ENCODE data around the gene FRMD7.
"Not testable (repeated sequence)": the region's sequence is repeated elsewhere in the genome, so short reads cannot be mapped to it uniquely, and the experiment has no call there.

The FRMD7 gene

GRCh38 chrX:132115792-132116191, 12.0 kb downstream of the FRMD7 start:
- H3K27me3 Mint-ChIP-seq: no peaks in the 10 kb centered on the region
- H3K27ac Mint-ChIP-seq: no peak overlapping the region
- H3K4me3 Mint-ChIP-seq: no peak overlapping the region
- no peaks in the 10 kb centered on the region for H3K9me3 Mint-ChIP-seq
- H3K36me3 Mint-ChIP-seq: no peaks in the 10 kb centered on the region
- H3K4me1 Mint-ChIP-seq: peaks cover 5% of the 10 kb centered on the region

DNA sequence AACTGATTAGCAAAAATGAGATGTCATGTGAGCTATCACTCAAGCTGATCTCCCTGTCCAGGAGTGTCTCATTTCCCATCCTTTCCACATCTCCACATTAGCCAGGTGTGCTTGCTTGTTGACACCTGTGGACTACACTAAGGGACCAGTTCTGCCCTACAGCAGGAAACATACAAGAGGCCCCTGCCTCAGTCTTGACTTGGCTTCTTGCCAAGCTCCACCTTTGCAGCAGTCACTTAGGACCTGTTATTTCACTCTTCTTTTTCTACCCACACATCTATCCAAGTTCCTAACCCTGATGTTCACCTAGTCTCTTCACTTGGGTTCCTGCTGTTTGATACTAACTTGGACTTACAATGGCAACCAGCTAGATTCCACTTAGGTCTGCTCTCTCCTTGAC, 13.2 kb downstream of the FRMD7 start:
- no peak overlapping the region for H3K4me3 Mint-ChIP-seq
- H3K27ac Mint-ChIP-seq: no peak overlapping the region
- H3K27me3 Mint-ChIP-seq: no peaks in the 10 kb centered on the region
- H3K9me3 Mint-ChIP-seq: no peaks in the 10 kb centered on the region
- H3K4me1 Mint-ChIP-seq: peaks cover 5% of the 10 kb centered on the region
- H3K36me3 Mint-ChIP-seq: no peaks in the 10 kb centered on the region

GRCh38 chrX:132107291-132107690, 20.5 kb downstream of the FRMD7 start:
- Mint-ChIP-seq H3K36me3 (no peaks in the 10 kb centered on the region), H3K27me3 (no peaks in the 10 kb centered on the region), H3K4me3 (no peak overlapping the region), H3K9me3 (no peaks in the 10 kb centered on the region), H3K27ac (no peak overlapping the region), H3K4me1 (no peaks in the 10 kb centered on the region)

DNA sequence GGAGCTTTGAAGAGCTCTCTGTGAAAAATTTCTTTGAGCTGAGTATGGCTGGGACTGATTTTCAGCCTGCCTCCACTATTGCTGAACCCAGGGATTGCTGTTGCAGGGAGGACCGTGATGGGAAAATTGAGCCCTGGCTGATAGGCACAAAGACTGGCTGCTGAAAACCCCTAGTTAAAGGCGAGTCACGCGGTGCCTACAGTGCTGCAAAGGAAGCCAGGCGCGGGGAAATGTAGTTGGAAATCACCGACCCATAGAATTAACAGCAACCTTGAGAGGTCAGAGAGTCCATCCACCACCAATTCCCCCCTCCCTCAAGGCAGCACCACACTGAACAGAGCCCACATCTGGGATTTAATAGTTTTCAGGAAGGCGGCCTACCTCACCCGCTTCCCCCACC, 26.0 kb downstream of the FRMD7 start:
- Mint-ChIP-seq H3K9me3 (no peaks in the 10 kb centered on the region), H3K27me3 (no peaks in the 10 kb centered on the region), H3K27ac (no peak overlapping the region), H3K36me3 (no peaks in the 10 kb centered on the region), H3K4me3 (no peak overlapping the region), H3K4me1 (no peaks in the 10 kb centered on the region)

DNA sequence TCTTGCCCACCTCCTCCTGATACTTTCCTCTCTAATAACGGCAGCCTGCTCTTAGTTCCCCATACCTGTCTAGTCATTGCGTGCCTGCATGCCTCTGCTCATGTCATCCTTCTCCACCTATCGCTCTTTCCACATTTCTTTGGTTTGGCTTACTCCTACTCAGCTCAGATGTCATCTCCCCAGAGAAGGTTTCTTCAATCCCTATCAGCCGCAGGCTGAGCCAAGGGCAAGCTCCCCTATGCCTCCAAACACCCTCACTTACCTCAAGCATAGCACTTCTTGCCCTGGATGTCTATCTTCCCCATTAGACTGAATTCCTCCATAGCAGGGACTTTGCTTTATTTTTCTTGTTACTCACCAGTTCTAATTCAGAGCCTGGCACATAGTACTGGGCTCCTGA, 26.6 kb downstream of the FRMD7 start:
- H3K4me1 Mint-ChIP-seq: no peaks in the 10 kb centered on the region
- no peaks in the 10 kb centered on the region for H3K36me3 Mint-ChIP-seq
- H3K27ac Mint-ChIP-seq: no peak overlapping the region
- no peaks in the 10 kb centered on the region for H3K9me3 Mint-ChIP-seq
- H3K27me3 Mint-ChIP-seq: no peaks in the 10 kb centered on the region
- H3K4me3 Mint-ChIP-seq: no peak overlapping the region

- H3K27ac Mint-ChIP-seq, H3K36me3 Mint-ChIP-seq, H3K9me3 Mint-ChIP-seq, H3K4me1 Mint-ChIP-seq, H3K27me3 Mint-ChIP-seq, H3K4me3 Mint-ChIP-seq: not testable (repeated sequence)
Measured at GRCh38 chrX:132098704-132099103, 29.1 kb downstream of the FRMD7 start.

- H3K27ac Mint-ChIP-seq: no peak overlapping the region
- H3K27me3 Mint-ChIP-seq: no peaks in the 10 kb centered on the region
- no peak overlapping the region for H3K4me3 Mint-ChIP-seq
- H3K4me1 Mint-ChIP-seq: peaks cover 9% of the 10 kb centered on the region
- no peaks in the 10 kb centered on the region for H3K36me3 Mint-ChIP-seq
- no peaks in the 10 kb centered on the region for H3K9me3 Mint-ChIP-seq
Measured at GRCh38 chrX:132094164-132094563, 33.7 kb downstream of the FRMD7 start.

DNA sequence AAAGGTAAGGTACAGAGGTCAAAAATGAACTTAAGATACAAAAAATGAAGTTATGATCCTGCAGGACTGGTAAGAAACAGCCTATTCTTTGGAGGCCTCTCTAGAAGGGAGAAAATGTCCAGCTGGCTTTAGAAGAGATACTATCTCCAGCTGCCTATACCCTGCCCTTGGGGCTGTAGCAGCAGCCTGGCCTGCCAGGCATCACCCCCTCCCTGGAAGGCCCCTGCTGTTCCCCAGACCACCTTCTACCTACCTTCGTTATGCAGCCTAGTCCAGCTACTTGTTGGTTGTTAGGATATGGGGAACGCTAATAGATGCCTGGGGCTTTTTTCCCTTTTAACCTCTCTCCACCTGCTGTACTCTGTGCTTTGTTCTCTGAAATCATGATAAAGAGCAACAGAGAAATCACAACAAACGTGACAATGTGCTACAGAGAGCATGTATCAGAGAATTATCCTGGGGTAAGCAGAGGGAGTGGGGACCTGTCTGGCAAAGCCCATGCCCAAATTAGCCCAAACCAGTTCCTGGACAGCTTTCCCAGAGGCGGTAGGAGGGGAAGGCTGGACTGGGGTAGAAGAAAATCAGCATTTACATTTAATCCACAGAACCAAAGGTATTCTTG, 34.5 kb downstream of the FRMD7 start:
- no peak overlapping the region for H3K4me3 Mint-ChIP-seq
- no peaks in the 10 kb centered on the region for H3K27me3 Mint-ChIP-seq
- peaks cover 9% of the 10 kb centered on the region for H3K4me1 Mint-ChIP-seq
- no peaks in the 10 kb centered on the region for H3K9me3 Mint-ChIP-seq
- no peaks in the 10 kb centered on the region for H3K36me3 Mint-ChIP-seq
- H3K27ac Mint-ChIP-seq: no peak overlapping the region

GRCh38 chrX:132092439-132093065, 35.3 kb downstream of the FRMD7 start:
- Mint-ChIP-seq H3K4me3 (no peak overlapping the region), H3K4me1 (peaks cover 9% of the 10 kb centered on the region), H3K36me3 (no peaks in the 10 kb centered on the region), H3K27me3 (no peaks in the 10 kb centered on the region), H3K27ac (no peak overlapping the region), H3K9me3 (no peaks in the 10 kb centered on the region)

DNA sequence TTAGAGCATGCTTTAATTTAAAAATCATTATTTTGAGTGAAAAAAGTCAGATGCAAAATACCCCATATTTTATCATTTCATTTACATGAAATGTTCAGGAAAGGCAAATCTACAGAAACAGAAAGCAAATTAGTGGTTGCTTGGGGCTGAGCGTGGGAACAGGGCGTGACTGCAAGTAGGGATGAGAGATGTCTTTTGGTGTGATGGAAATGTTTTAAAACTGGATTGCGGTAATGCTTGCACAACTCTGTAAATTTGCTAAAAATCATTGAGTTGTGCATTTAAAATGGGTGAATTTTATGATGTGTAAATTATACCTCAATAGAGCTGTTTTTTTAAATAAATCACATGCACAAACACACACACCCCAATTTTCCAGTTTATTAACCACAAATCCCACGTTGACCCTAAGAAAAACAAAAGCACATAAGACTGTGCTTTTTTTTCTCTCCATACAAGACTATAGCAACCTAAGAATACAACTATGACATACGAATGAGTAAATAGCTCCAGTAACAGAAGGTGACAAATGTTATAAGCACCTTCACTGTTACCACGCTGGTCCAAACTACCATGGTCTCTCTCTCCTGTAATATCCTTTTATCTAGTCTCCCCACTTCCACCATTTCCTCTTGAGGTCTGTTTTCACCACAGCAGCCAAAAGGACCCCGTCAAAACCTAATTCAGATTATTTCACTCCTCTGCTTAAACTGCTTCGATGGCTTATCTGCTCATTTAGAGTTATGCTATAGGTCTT, 37.2 kb downstream of the FRMD7 start:
- Mint-ChIP-seq H3K9me3 (no peaks in the 10 kb centered on the region), H3K4me3 (no peak overlapping the region), H3K36me3 (no peaks in the 10 kb centered on the region), H3K4me1 (peaks cover 9% of the 10 kb centered on the region), H3K27me3 (no peaks in the 10 kb centered on the region), H3K27ac (no peak overlapping the region)

GRCh38 chrX:132088864-132089263, 39.0 kb downstream of the FRMD7 start:
- Mint-ChIP-seq H3K36me3 (no peaks in the 10 kb centered on the region), H3K4me1 (peaks cover 9% of the 10 kb centered on the region), H3K9me3 (no peaks in the 10 kb centered on the region), H3K27me3 (no peaks in the 10 kb centered on the region), H3K27ac (no peak overlapping the region), H3K4me3 (no peak overlapping the region)

GRCh38 chrX:132086672-132087071, 41.1 kb downstream of the FRMD7 start:
- no peak overlapping the region for H3K27ac Mint-ChIP-seq
- no peaks in the 10 kb centered on the region for H3K27me3 Mint-ChIP-seq
- no peak overlapping the region for H3K4me3 Mint-ChIP-seq
- no peaks in the 10 kb centered on the region for H3K9me3 Mint-ChIP-seq
- peaks cover 9% of the 10 kb centered on the region for H3K4me1 Mint-ChIP-seq
- H3K36me3 Mint-ChIP-seq: no peaks in the 10 kb centered on the region

DNA sequence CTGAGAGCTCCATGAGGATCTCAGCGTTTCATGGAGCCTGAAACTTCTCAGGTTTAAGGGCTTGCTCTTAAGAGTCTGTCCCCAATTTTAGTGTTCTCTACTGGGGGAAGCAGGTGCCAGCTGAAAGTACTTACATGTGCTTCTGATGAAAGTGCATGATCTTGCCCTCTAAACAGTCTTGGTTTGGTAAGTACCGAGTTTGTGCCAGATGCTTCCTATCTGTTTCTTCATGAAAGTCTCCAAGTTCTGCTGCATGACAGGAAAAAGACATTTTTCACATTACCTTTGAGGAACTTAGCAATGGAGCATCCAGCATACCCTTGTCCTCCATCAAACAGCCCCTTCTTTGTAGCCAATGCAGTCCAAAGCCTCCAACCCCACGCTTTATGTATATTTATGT, 42.0 kb downstream of the FRMD7 start:
- H3K4me1 Mint-ChIP-seq: peaks cover 6% of the 10 kb centered on the region
- no peaks in the 10 kb centered on the region for H3K36me3 Mint-ChIP-seq
- no peak overlapping the region for H3K4me3 Mint-ChIP-seq
- H3K27ac Mint-ChIP-seq: no peak overlapping the region
- no peaks in the 10 kb centered on the region for H3K9me3 Mint-ChIP-seq
- H3K27me3 Mint-ChIP-seq: no peaks in the 10 kb centered on the region

DNA sequence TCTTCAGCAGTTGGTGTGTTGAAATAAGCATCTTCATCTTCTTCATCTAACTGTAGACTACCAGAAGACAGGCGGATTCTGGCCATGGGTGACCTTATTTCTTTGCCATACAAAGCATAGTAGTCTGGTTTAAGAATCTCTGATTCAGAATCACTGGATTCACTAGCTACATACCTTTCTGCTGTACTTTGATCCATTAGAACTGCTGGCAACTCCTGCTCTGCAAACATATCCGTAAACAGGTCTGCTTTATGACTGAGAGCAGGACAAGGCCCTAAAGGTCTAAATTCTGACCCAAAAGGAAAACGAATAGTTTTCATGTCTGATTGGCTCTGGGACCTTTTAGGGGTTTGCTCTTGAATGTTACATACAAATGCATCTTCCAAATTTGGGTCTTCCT, 49.9 kb downstream of the FRMD7 start:
- H3K4me1 Mint-ChIP-seq: no peaks in the 10 kb centered on the region
- no peaks in the 10 kb centered on the region for H3K27me3 Mint-ChIP-seq
- no peak overlapping the region for H3K4me3 Mint-ChIP-seq
- no peak overlapping the region for H3K27ac Mint-ChIP-seq
- no peaks in the 10 kb centered on the region for H3K9me3 Mint-ChIP-seq
- H3K36me3 Mint-ChIP-seq: peaks cover 4% of the 10 kb centered on the region

DNA sequence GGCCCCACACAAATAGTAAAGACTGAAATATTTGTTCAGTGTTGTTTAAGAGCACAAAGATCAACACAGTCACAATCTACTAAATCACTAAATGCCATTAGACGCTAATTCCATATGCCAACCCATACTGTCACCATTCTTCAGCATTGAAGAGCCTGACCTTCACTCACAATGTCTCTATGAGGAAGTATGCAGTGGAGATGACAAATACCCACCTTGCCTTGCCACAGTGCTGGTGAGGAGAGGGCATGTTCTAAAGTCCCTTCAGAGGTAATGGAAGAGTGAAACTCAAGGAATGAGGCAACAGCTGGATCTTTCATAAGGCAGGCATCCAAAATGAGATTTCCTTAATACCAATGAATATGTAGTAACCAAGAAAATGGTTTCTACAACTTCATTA, 50.4 kb downstream of the FRMD7 start:
- Mint-ChIP-seq H3K4me1 (no peaks in the 10 kb centered on the region), H3K9me3 (no peaks in the 10 kb centered on the region), H3K27ac (no peak overlapping the region), H3K27me3 (no peaks in the 10 kb centered on the region), H3K4me3 (no peak overlapping the region), H3K36me3 (peaks cover 5% of the 10 kb centered on the region)

- H3K27me3 Mint-ChIP-seq: no peaks in the 10 kb centered on the region
- H3K9me3 Mint-ChIP-seq: no peaks in the 10 kb centered on the region
- H3K36me3 Mint-ChIP-seq: peaks cover 8% of the 10 kb centered on the region
- no peak overlapping the region for H3K4me3 Mint-ChIP-seq
- H3K27ac Mint-ChIP-seq: no peak overlapping the region
- H3K4me1 Mint-ChIP-seq: no peaks in the 10 kb centered on the region
Measured at GRCh38 chrX:132071254-132071653, 56.6 kb downstream of the FRMD7 start.
